ENCODE results near the gene LDLRAD4.

Gene LDLRAD4

GRCh38 chr18:13608791-13609532 lies 390.4 kb downstream of the LDLRAD4 start:
- no peak overlapping the region for H3K23ac ChIP-seq (ENCODE audit: low read length in 2 of 2)
- H3K27me3 ChIP-seq (ENCODE audit: control insufficient read depth in 1 of 2, insufficient read depth in 1 of 2, low read length in 2 of 2): peaks cover 23 to 50% of the 10 kb centered on the region in 2 experiments
- no peak overlapping the region for H3K9ac ChIP-seq (ENCODE audit: low read length)
- H4K91ac ChIP-seq (ENCODE audit: low read length): no peak overlapping the region
- no peak overlapping the region for H2BK120ac ChIP-seq (ENCODE audit: low read depth, low read length)
- no peak overlapping the region for H3K4ac ChIP-seq (ENCODE audit: low read depth in 1 of 2, low read length in 2 of 2)
- H2AK5ac ChIP-seq (ENCODE audit: low read length, severe bottlenecking): no peak overlapping the region
- H2AFZ ChIP-seq (ENCODE audit: low read depth, low read length): no peak overlapping the region
- H3K4me1 ChIP-seq (ENCODE audit: control insufficient read depth, insufficient read depth, low read depth, low read length): peaks cover 3% of the 10 kb centered on the region
- H2BK15ac ChIP-seq (ENCODE audit: low read depth, poor library complexity, severe bottlenecking): no peak overlapping the region
- no peak overlapping the region for H3K4me2 ChIP-seq (ENCODE audit: low read length, poor library complexity, severe bottlenecking)
- H3K4me3 ChIP-seq (ENCODE audit: insufficient read depth in 1 of 2, low read depth in 1 of 2, low read length in 2 of 2): no peak overlapping the region
- H3K36me3 ChIP-seq (ENCODE audit: control insufficient read depth in 1 of 2, insufficient read depth in 2 of 2, low read depth in 1 of 2, low read length in 2 of 2): no peaks in the 10 kb centered on the region
- H2BK12ac ChIP-seq (ENCODE audit: low read length in 2 of 2): no peak overlapping the region
- H4K8ac ChIP-seq (ENCODE audit: low read length): no peak overlapping the region
- no peak overlapping the region for H3K14ac ChIP-seq (ENCODE audit: low read length in 2 of 2)
- H3K18ac ChIP-seq (ENCODE audit: low read depth in 1 of 2, low read length in 2 of 2): no peak overlapping the region
- H3K27ac ChIP-seq (ENCODE audit: low read length, poor library complexity, severe bottlenecking): no peak overlapping the region
- H3K9me3 ChIP-seq (ENCODE audit: control insufficient read depth, low read length): no peaks in the 10 kb centered on the region
- H3K79me1 ChIP-seq (replicated peaks; ENCODE audit: low read length, poor library complexity, severe bottlenecking): no peaks in the 10 kb centered on the region
- WGBS: 35% methylated on average over 11 of the region's 16 CpGs
- no peak overlapping the region for H2BK5ac ChIP-seq (ENCODE audit: low read depth, low read length, poor library complexity, severe bottlenecking)
- no peak for DNase-seq

DNA sequence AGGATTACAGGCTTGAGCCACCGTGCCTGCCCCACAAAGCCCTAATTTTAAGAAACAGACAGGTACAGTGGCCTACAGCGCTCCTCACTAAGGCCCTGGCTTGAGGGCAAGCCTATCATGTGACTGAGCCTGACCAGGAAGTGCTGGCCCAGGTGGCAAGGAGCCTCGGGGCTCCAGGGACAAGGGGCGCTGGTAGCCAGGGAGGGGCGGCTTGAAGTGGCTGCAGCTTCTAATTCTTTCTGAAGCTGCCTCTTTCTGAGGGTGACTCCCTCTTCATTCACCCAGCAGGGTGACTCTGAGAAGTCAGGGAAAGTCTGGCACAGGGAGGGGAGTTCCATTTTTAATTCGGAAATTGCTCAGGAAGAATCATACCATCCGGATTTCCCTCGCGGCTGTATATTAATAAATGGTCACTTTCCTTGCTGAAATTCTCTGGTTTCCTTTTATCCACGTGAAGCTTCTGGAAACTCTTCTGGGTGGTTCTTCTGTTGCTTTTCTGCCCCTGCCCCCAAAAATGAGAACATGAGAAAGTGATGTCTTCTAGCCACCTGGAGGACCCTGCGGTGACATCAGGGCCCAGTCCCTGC lies 392.1 kb downstream of the LDLRAD4 start:
- no peak overlapping the region for H3K27ac ChIP-seq (ENCODE audit: low read length, poor library complexity, severe bottlenecking)
- peak overlapping the region; percentile 94 for H3K9ac ChIP-seq (ENCODE audit: low read length)
- H3K23ac ChIP-seq (ENCODE audit: low read length in 2 of 2): no peak overlapping the region
- H3K4me3 ChIP-seq (ENCODE audit: insufficient read depth in 1 of 2, low read depth in 1 of 2, low read length in 2 of 2): peak overlapping the region in 1 of 2 experiments; percentile 74
- H3K79me1 ChIP-seq (replicated peaks; ENCODE audit: low read length, poor library complexity, severe bottlenecking): no peaks in the 10 kb centered on the region
- H2AK5ac ChIP-seq (ENCODE audit: low read length, severe bottlenecking): no peak overlapping the region
- peaks cover 3% of the 10 kb centered on the region for H3K4me1 ChIP-seq (ENCODE audit: control insufficient read depth, insufficient read depth, low read depth, low read length)
- WGBS: 89% methylated on average over 11 of the region's 11 CpGs
- no peak overlapping the region for H3K4ac ChIP-seq (ENCODE audit: low read depth in 1 of 2, low read length in 2 of 2)
- no peak overlapping the region for H2BK12ac ChIP-seq (ENCODE audit: low read length in 2 of 2)
- no peak overlapping the region for H4K8ac ChIP-seq (ENCODE audit: low read length)
- H2BK5ac ChIP-seq (ENCODE audit: low read depth, low read length, poor library complexity, severe bottlenecking): no peak overlapping the region
- DNase-seq: no peak
- no peak overlapping the region for H4K91ac ChIP-seq (ENCODE audit: low read length)
- no peak overlapping the region for H2AFZ ChIP-seq (ENCODE audit: low read depth, low read length)
- no peaks in the 10 kb centered on the region for H3K36me3 ChIP-seq (ENCODE audit: control insufficient read depth in 1 of 2, insufficient read depth in 2 of 2, low read depth in 1 of 2, low read length in 2 of 2)
- peaks cover 23 to 52% of the 10 kb centered on the region in 2 experiments for H3K27me3 ChIP-seq (ENCODE audit: control insufficient read depth in 1 of 2, insufficient read depth in 1 of 2, low read length in 2 of 2)
- H3K4me2 ChIP-seq (ENCODE audit: low read length, poor library complexity, severe bottlenecking): no peak overlapping the region
- no peak overlapping the region for H2BK120ac ChIP-seq (ENCODE audit: low read depth, low read length)
- H2BK15ac ChIP-seq (ENCODE audit: low read depth, poor library complexity, severe bottlenecking): no peak overlapping the region
- H3K9me3 ChIP-seq (ENCODE audit: control insufficient read depth, low read length): no peaks in the 10 kb centered on the region
- H3K18ac ChIP-seq (ENCODE audit: low read depth in 1 of 2, low read length in 2 of 2): no peak overlapping the region
- peak overlapping the region in 1 of 2 experiments; percentile 75 for H3K14ac ChIP-seq (ENCODE audit: low read length in 2 of 2)

GRCh38 chr18:13611142-13611600 lies 392.6 kb downstream of the LDLRAD4 start:
- H3K23ac ChIP-seq (ENCODE audit: low read length in 2 of 2): no peak overlapping the region
- H4K8ac ChIP-seq (ENCODE audit: low read length): no peak overlapping the region
- H2AFZ ChIP-seq (ENCODE audit: low read depth, low read length): no peak overlapping the region
- H3K27me3 ChIP-seq (ENCODE audit: control insufficient read depth in 1 of 2, insufficient read depth in 1 of 2, low read length in 2 of 2): peaks cover 23 to 47% of the 10 kb centered on the region in 2 experiments
- H3K36me3 ChIP-seq (ENCODE audit: control insufficient read depth in 1 of 2, insufficient read depth in 2 of 2, low read depth in 1 of 2, low read length in 2 of 2): no peaks in the 10 kb centered on the region
- H3K4me1 ChIP-seq (ENCODE audit: control insufficient read depth, insufficient read depth, low read depth, low read length): peaks cover 3% of the 10 kb centered on the region
- H3K4me2 ChIP-seq (ENCODE audit: low read length, poor library complexity, severe bottlenecking): no peak overlapping the region
- WGBS: 61% methylated on average over 14 of the region's 14 CpGs
- H3K9ac ChIP-seq (ENCODE audit: low read length): peak overlapping the region; percentile 94
- H2BK15ac ChIP-seq (ENCODE audit: low read depth, poor library complexity, severe bottlenecking): no peak overlapping the region
- H2BK120ac ChIP-seq (ENCODE audit: low read depth, low read length): no peak overlapping the region
- no peak overlapping the region for H3K4ac ChIP-seq (ENCODE audit: low read depth in 1 of 2, low read length in 2 of 2)
- no peak overlapping the region for H2AK5ac ChIP-seq (ENCODE audit: low read length, severe bottlenecking)
- H3K79me1 ChIP-seq (replicated peaks; ENCODE audit: low read length, poor library complexity, severe bottlenecking): no peaks in the 10 kb centered on the region
- H3K14ac ChIP-seq (ENCODE audit: low read length in 2 of 2): peak overlapping the region in 1 of 2 experiments; percentile 75
- no peak overlapping the region for H3K18ac ChIP-seq (ENCODE audit: low read depth in 1 of 2, low read length in 2 of 2)
- peak overlapping the region in 1 of 2 experiments; percentile 74 for H3K4me3 ChIP-seq (ENCODE audit: insufficient read depth in 1 of 2, low read depth in 1 of 2, low read length in 2 of 2)
- no peak overlapping the region for H4K91ac ChIP-seq (ENCODE audit: low read length)
- no peak overlapping the region for H3K27ac ChIP-seq (ENCODE audit: low read length, poor library complexity, severe bottlenecking)
- no peaks in the 10 kb centered on the region for H3K9me3 ChIP-seq (ENCODE audit: control insufficient read depth, low read length)
- no peak overlapping the region for H2BK5ac ChIP-seq (ENCODE audit: low read depth, low read length, poor library complexity, severe bottlenecking)
- no peak overlapping the region for H2BK12ac ChIP-seq (ENCODE audit: low read length in 2 of 2)
- DNase-seq: no peak

- Histone ChIP-seq H2AFZ (ENCODE audit: low read depth, low read length) (no peak overlapping the region), H3K9me3 (ENCODE audit: control insufficient read depth, low read length) (no peaks in the 10 kb centered on the region), H3K36me3 (ENCODE audit: control insufficient read depth in 1 of 2, insufficient read depth in 2 of 2, low read depth in 1 of 2, low read length in 2 of 2) (no peaks in the 10 kb centered on the region), H3K4me3 (ENCODE audit: insufficient read depth in 1 of 2, low read depth in 1 of 2, low read length in 2 of 2) (peak overlapping the region in 1 of 2 experiments; percentile 74), H2BK12ac (ENCODE audit: low read length in 2 of 2) (no peak overlapping the region), H2BK15ac (ENCODE audit: low read depth, poor library complexity, severe bottlenecking) (no peak overlapping the region), H3K79me1 (replicated peaks; ENCODE audit: low read length, poor library complexity, severe bottlenecking) (no peaks in the 10 kb centered on the region), H3K4ac (ENCODE audit: low read depth in 1 of 2, low read length in 2 of 2) (no peak overlapping the region), H3K4me2 (ENCODE audit: low read length, poor library complexity, severe bottlenecking) (no peak overlapping the region), H2AK5ac (ENCODE audit: low read length, severe bottlenecking) (no peak overlapping the region), H3K27me3 (ENCODE audit: control insufficient read depth in 1 of 2, insufficient read depth in 1 of 2, low read length in 2 of 2) (peaks cover 23 to 47% of the 10 kb centered on the region in 2 experiments), H2BK5ac (ENCODE audit: low read depth, low read length, poor library complexity, severe bottlenecking) (no peak overlapping the region), H3K4me1 (ENCODE audit: control insufficient read depth, insufficient read depth, low read depth, low read length) (peaks cover 3% of the 10 kb centered on the region), H3K23ac (ENCODE audit: low read length in 2 of 2) (no peak overlapping the region), H3K9ac (ENCODE audit: low read length) (peak overlapping the region; percentile 94), H4K91ac (ENCODE audit: low read length) (no peak overlapping the region), H3K14ac (ENCODE audit: low read length in 2 of 2) (no peak overlapping the region), H3K27ac (ENCODE audit: low read length, poor library complexity, severe bottlenecking) (no peak overlapping the region), H4K8ac (ENCODE audit: low read length) (no peak overlapping the region), H3K18ac (ENCODE audit: low read depth in 1 of 2, low read length in 2 of 2) (no peak overlapping the region), H2BK120ac (ENCODE audit: low read depth, low read length) (no peak overlapping the region)
- peak; percentile 1 for DNase-seq
- WGBS: 74% methylated on average over 24 of the region's 24 CpGs
Measured at GRCh38 chr18:13611601-13612195, 393.1 kb downstream of the LDLRAD4 start.

All from mesenchymal stem cell (in vitro differentiated cells and primary cell).